COLO668 (cell line): ENCODE measurements around the gene CAPN12.
"Not testable (repeated sequence)": the region's sequence is repeated elsewhere in the genome, so short reads cannot be mapped to it uniquely, and the experiment has no call there.

Source experiments
- DNase-seq: peaks from one replicate; lab custom pipeline; 2025; ENCODE audit not compliant: unreplicated experiment; lab: John Stamatoyannopoulos, UW

Gene CAPN12

GRCh38 chr19:38744298-38744681, at the start of gene CAPN12:
CAPN12 (minus strand) TSS chr19:38744474; CDS start chr19:38744165, 309 bp downstream.
- DNase-seq: no peak

- no peak for DNase-seq
These were observed 49.4 kb upstream of the CAPN12 start for GRCh38 chr19:38793671-38794070.

- DNase-seq: no peak
These were observed 48.9 kb upstream of the CAPN12 start for GRCh38 chr19:38793177-38793576.

GRCh38 chr19:38792250-38793111, 48.2 kb upstream of the CAPN12 start:
- DNase-seq: peak; percentile 17

- DNase-seq: not testable (repeated sequence)
These were observed 47.3 kb upstream of the CAPN12 start for GRCh38 chr19:38791451-38792064.

GRCh38 chr19:38790507-38791403, 46.5 kb upstream of the CAPN12 start:
- DNase-seq: not testable (repeated sequence)

GRCh38 chr19:38788478-38789243, 44.4 kb upstream of the CAPN12 start, which contains the start of gene LGALS7B:
LGALS7B (plus strand) TSS chr19:38789200; CDS start chr19:38789227, 27 bp downstream.
- no peak for DNase-seq

GRCh38 chr19:38786572-38787265, 42.4 kb upstream of the CAPN12 start:
- DNase-seq: no peak

GRCh38 chr19:38786061-38786460, 41.8 kb upstream of the CAPN12 start:
- not testable (repeated sequence) for DNase-seq

- no peak for DNase-seq
These were observed 41.0 kb upstream of the CAPN12 start for GRCh38 chr19:38785187-38785699.

GRCh38 chr19:38784224-38784623, 40.0 kb upstream of the CAPN12 start:
- DNase-seq: no peak

- DNase-seq: not testable (repeated sequence)
These were observed 37.9 kb upstream of the CAPN12 start for GRCh38 chr19:38782212-38782611.

- DNase-seq: no peak
These were observed 36.8 kb upstream of the CAPN12 start for GRCh38 chr19:38781058-38781457.

- no peak for DNase-seq
These were observed 36.2 kb upstream of the CAPN12 start for GRCh38 chr19:38780443-38780842.

- no peak for DNase-seq
These were observed 34.5 kb upstream of the CAPN12 start for GRCh38 chr19:38778733-38779132.

GRCh38 chr19:38774181-38774950, 30.1 kb upstream of the CAPN12 start:
- no peak for DNase-seq

GRCh38 chr19:38773469-38774177, 29.3 kb upstream of the CAPN12 start, which contains the start of gene LGALS7:
LGALS7 (minus strand) TSS chr19:38773517; CDS start chr19:38773492, 25 bp downstream.
- no peak for DNase-seq

- not testable (repeated sequence) for DNase-seq
These were observed 27.3 kb upstream of the CAPN12 start for GRCh38 chr19:38771569-38771968.
